ENCODE measurements around the gene NACC2. TPM values are rescaled to one million over a fixed set of nuclear protein-coding genes. Genes with fewer than 3 reads are reported as not detected.

Gene NACC2
- total and polyA plus RNA-seq, 9 of the 15 experiments (the other 6 are each of a cell fraction or from before 2014, with no cell fraction given) = 0.70 to 25.1 (median 5.6) TPM

DNA sequence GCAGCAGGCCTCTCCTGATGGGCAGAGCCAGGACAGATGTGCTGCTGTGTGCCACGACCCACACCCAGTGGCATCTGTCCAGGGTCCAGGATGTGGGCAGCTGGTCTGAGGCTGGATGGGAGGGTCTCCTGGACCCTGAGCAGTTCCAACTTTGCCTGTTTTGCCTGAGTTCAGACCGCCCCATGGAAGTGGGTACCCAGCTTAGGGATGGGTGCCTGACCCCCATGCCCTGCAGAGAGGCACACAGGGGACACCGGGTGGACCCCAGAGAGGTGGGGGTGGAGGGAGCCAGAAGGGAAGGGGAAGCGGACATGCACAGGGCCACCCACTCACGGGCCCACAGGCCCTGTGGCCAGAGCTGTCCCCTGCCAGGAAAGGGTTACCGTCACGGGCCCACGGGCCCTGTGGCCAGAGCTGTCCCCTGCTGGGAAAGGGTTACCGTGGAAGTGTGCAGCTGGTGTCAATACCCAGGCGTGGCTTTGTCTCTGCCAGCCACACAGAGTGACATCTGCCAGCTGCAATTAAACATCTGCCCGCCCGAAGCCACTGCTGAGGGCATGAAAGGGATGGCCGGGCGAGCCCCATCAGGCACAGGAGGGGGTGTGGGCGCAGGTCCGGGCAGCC is 50.0 kb downstream of the NACC2 start (continued):
- TF ChIP-seq POLR3A (IDR thresholded peaks at IDR 0.05; ENCODE audit: borderline replicate concordance, extremely low read depth, insufficient read depth, insufficient read length) (no peak), STAT5B (CRISPR knock-in tag; IDR thresholded peaks at IDR 0.05) (no peak), ELF1 (tag; IDR thresholded peaks at IDR 0.05) (no peak), OTX1 (CRISPR knock-in tag; IDR thresholded peaks at IDR 0.05) (no peak), SMAD2 (IDR thresholded peaks at IDR 0.05; ENCODE audit: low read depth, low read length) (no peak)
- TF ChIP-seq, protein P1, sequence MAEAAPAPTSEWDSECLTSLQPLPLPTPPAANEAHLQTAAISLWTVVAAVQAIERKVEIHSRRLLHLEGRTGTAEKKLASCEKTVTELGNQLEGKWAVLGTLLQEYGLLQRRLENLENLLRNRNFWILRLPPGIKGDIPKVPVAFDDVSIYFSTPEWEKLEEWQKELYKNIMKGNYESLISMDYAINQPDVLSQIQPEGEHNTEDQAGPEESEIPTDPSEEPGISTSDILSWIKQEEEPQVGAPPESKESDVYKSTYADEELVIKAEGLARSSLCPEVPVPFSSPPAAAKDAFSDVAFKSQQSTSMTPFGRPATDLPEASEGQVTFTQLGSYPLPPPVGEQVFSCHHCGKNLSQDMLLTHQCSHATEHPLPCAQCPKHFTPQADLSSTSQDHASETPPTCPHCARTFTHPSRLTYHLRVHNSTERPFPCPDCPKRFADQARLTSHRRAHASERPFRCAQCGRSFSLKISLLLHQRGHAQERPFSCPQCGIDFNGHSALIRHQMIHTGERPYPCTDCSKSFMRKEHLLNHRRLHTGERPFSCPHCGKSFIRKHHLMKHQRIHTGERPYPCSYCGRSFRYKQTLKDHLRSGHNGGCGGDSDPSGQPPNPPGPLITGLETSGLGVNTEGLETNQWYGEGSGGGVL (CRISPR knock-in tag; IDR thresholded peaks at IDR 0.05) = no peak
- TF ChIP-seq, protein P2, sequence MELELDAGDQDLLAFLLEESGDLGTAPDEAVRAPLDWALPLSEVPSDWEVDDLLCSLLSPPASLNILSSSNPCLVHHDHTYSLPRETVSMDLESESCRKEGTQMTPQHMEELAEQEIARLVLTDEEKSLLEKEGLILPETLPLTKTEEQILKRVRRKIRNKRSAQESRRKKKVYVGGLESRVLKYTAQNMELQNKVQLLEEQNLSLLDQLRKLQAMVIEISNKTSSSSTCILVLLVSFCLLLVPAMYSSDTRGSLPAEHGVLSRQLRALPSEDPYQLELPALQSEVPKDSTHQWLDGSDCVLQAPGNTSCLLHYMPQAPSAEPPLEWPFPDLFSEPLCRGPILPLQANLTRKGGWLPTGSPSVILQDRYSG (tag; conservative IDR thresholded peaks at IDR 0.05; ENCODE audit: low read depth) = no peak

All from K562 (cell line).